Suprapubic skin (tissue), 4 donors: ENCODE measurements around the gene CALCR. TPM values are rescaled to one million over a fixed set of nuclear protein-coding genes. Genes with fewer than 3 reads are reported as not detected.
"Not testable (repeated sequence)": the region's sequence is repeated elsewhere in the genome, so short reads cannot be mapped to it uniquely, and the experiment has no call there.

ENCODE experiments used
- DNase-seq, 2 donors: peaks; one replicate each; pipeline ENCODE4 v3.0.0-alpha.2; 2019; ENCODE audit warnings: low spot score in 2 of 2
- H3K27ac ChIP-seq: fragments of 200-600 bp; sonication (generic); one replicate; pipeline ENCODE4 v1.5.1; 2019
- H3K27me3 ChIP-seq: fragments of 200-600 bp; sonication (generic); one replicate; pipeline ENCODE4 v1.5.1; 2019
- H3K36me3 ChIP-seq: fragments of 200-600 bp; sonication (generic); one replicate; pipeline ENCODE4 v1.5.1; 2019
- H3K4me1 ChIP-seq: fragments of 200-600 bp; sonication (generic); one replicate; pipeline ENCODE4 v1.5.1; 2019
- H3K4me3 ChIP-seq: fragments of 200-600 bp; sonication (generic); one replicate; pipeline ENCODE4 v1.5.1; 2019; ENCODE audit warnings: mild to moderate bottlenecking
- H3K9me3 ChIP-seq: fragments of 200-600 bp; sonication (generic); one replicate; pipeline ENCODE4 v1.5.1; 2019
- EP300 ChIP-seq: sonication (generic); formaldehyde crosslinking; IDR thresholded peaks from one replicate; pipeline ENCODE4 v1.6.1; 2017; ENCODE audit warnings: antibody characterized with exemption
- POLR2A ChIP-seq, 2 donors: fragments of 450-650 bp; IDR thresholded peaks; one replicate each; pipeline ENCODE4 v1.6.1; 2017; ENCODE audit warnings: antibody characterized with exemption in 2 of 2, mild to moderate bottlenecking in 2 of 2, moderate library complexity in 2 of 2
- POLR2AphosphoS5 ChIP-seq, 3 donors: sonication (generic); formaldehyde crosslinking; IDR thresholded peaks; one replicate each; pipeline ENCODE4 v1.6.1; 2017; ENCODE audit warnings: antibody characterized with exemption in 3 of 3
- WGBS: methylation state at CpG from one replicate; pipeline ENCODE4 v1.1.5; 2018; 5-methylcytosine and 5-hydroxymethylcytosine counted together
- total RNA-seq, 4 donors: library from RNA; depleted of rRNA; stranded (reverse); fragments of >200 nt; gene quantifications; one replicate each; pipeline ENCODE4 v1.1.0, GENCODE V29; 2016
- TF ChIP-seq, protein P1 (sequence below), 2 donors: fragments of 200-600 bp in 1 of 2; fragments of 450-650 bp in 1 of 2; sonication (generic) in 1 of 2; IDR thresholded peaks; one replicate each; pipeline ENCODE4 v1.5.1; 2016 to 2019; ENCODE audit warnings: antibody characterized with exemption in 2 of 2, mild to moderate bottlenecking in 1 of 2, moderate library complexity in 1 of 2

CALCR gene
- total RNA-seq, 4 donors from 2014 or later, result not detected

DNA sequence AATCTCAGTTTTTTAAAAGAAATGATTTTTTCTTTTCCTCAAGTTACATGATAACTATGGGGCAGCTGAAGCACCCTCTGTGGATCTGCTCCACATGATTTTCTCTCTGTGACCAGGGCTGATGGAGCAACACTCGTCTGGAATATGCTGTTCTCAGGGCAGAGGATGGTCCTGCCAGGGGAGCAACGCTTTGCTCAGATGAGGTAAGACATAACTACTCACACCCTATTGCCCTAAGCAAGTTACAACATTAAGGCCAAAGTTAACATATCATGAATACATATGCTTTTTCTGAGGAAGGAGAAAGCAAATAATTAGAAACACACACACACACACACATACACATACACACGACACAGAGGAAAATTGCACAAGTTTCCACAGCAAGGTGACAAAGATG, 71.4 kb downstream of the CALCR start:
- Histone ChIP-seq H3K27ac (no peak overlapping the region), H3K4me3 (no peak overlapping the region), H3K4me1 (no peaks in the 10 kb centered on the region), H3K36me3 (no peaks in the 10 kb centered on the region), H3K9me3 (no peaks in the 10 kb centered on the region), H3K27me3 (no peaks in the 10 kb centered on the region)
- no peak for TF ChIP-seq POLR2AphosphoS5 (IDR thresholded peaks at IDR 0.05)
- no peak for TF ChIP-seq EP300
- no peak for TF ChIP-seq POLR2A (IDR thresholded peaks at IDR 0.05)
- TF ChIP-seq, protein P1, sequence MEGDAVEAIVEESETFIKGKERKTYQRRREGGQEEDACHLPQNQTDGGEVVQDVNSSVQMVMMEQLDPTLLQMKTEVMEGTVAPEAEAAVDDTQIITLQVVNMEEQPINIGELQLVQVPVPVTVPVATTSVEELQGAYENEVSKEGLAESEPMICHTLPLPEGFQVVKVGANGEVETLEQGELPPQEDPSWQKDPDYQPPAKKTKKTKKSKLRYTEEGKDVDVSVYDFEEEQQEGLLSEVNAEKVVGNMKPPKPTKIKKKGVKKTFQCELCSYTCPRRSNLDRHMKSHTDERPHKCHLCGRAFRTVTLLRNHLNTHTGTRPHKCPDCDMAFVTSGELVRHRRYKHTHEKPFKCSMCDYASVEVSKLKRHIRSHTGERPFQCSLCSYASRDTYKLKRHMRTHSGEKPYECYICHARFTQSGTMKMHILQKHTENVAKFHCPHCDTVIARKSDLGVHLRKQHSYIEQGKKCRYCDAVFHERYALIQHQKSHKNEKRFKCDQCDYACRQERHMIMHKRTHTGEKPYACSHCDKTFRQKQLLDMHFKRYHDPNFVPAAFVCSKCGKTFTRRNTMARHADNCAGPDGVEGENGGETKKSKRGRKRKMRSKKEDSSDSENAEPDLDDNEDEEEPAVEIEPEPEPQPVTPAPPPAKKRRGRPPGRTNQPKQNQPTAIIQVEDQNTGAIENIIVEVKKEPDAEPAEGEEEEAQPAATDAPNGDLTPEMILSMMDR (IDR thresholded peaks at IDR 0.05), result no peak
- no peak for DNase-seq
- WGBS, result 51% methylated on average over 3 of the region's 3 CpGs

DNA sequence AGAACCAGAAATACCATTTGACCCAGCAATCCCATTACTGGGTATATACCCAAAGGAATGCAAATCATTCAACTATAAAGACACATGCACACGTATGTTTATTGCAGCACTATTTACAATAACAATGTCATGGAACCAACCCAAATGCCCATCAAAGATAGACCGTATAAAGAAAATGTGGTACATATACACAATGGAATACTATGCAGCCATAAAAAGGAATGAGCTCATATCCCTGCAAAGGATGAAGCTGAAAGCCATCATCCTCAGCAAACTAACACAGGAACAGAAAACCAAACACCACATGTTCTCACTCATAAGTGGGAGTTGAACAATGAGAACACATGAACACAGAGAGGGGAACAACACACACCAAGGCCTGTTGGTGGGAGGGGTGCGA, 82.7 kb downstream of the CALCR start:
- DNase-seq, H3K4me1 ChIP-seq, H3K27ac ChIP-seq, H3K36me3 ChIP-seq, H3K27me3 ChIP-seq, H3K4me3 ChIP-seq, H3K9me3 ChIP-seq: not testable (repeated sequence)
- 89% methylated on average over 3 of the region's 3 CpGs for WGBS

DNA sequence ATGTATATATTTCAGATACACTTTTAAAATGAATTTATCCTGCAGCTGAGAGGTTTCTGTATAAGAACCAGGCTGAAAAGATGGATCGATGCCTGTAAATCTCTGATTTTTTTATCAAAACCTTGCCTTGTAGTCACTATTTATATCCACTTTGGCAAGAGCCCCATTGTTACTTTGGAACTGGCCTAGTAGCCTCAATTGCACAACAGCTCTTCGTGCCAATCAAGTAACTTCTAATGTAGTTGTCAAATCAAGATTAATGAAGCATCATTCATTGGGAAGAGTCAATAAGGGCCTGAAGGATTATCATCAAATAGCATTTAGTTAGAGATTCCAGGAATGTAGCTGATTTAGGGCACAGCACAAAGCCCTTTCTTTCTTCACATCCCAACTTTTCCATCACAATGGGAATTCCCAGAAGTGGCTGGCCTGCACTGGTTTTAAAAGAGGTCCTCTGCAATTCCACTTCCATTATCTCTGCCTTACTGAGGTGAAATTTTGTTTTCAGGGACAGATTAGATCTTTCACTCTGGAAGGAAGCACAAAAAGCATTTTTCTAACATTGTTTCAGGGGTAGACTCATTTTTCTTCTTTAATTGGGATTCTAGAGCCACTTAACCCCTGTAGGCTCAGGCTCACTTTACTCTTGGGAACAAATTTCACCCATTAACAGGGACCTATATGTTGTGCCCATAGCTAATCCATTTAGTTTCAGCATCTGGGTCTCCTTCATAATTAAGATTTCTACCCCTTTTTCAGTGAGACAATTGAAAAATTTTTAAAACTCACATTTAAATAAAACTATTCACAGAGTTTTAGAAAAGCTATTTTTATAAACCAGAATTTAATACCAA, 97.8 kb downstream of the CALCR start:
- 51% methylated on average over 2 of the region's 2 CpGs for WGBS

DNA sequence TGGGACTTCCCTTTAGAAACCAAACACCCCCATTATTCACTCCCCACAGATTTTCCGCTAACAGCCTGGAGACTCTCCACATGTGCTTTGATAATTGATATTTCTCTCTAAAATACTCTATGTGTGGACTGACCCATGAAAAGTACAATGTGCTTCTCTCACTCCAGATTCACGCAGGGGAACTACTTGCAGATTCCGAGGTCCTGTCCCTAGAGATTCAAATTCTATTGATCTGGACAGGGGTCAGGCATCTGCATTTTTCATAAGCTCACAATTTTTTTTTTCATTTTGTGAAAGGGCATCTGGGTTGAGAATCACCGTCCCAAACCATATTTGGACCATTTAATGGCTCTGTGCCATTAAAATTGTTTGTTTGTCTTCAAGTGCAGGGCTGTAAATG, 98.7 kb downstream of the CALCR start:
- no peaks in the 10 kb centered on the region for H3K27me3 ChIP-seq
- no peaks in the 10 kb centered on the region for H3K4me1 ChIP-seq
- no peaks in the 10 kb centered on the region for H3K36me3 ChIP-seq
- no peak overlapping the region for H3K4me3 ChIP-seq
- no peaks in the 10 kb centered on the region for H3K9me3 ChIP-seq
- H3K27ac ChIP-seq, result no peak overlapping the region
- WGBS, result 73% methylated on average over 4 of the region's 4 CpGs
- DNase-seq, result no peak
- no peak for TF ChIP-seq EP300
- no peak for TF ChIP-seq POLR2AphosphoS5 (IDR thresholded peaks at IDR 0.05)
- TF ChIP-seq, protein P1 (IDR thresholded peaks at IDR 0.05), result no peak
- TF ChIP-seq POLR2A (IDR thresholded peaks at IDR 0.05), result no peak

More for the DNA sequence above, 97.8 kb downstream of the CALCR start:
- DNase-seq, result no peak
- no peak overlapping the region for H3K27ac ChIP-seq
- H3K9me3 ChIP-seq, result no peaks in the 10 kb centered on the region
- no peak overlapping the region for H3K4me3 ChIP-seq
- TF ChIP-seq, protein P1 (IDR thresholded peaks at IDR 0.05), result no peak
- TF ChIP-seq EP300, result no peak
- TF ChIP-seq POLR2A (IDR thresholded peaks at IDR 0.05), result no peak
- no peak for TF ChIP-seq POLR2AphosphoS5 (IDR thresholded peaks at IDR 0.05)
- no peaks in the 10 kb centered on the region for H3K27me3 ChIP-seq
- H3K4me1 ChIP-seq, result no peaks in the 10 kb centered on the region
- no peaks in the 10 kb centered on the region for H3K36me3 ChIP-seq

DNA sequence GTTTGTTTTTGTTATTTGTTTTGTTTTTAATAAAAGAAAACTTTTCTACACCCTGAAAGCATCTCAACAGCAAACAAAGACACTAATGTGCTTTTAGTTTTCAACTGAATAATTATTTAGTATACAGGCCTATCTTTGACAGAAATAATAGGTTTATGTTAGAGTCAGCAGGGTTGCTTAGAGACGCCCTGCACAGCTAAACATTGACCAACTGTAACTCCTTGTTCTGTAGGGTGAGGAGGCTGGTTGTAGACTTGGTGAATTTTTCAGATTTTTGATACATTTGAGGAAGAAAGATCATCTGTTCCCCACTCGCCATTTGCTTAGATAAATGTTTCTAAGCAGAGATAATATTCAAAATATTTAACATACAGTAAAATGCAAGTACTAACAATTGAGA, 103.1 kb downstream of the CALCR start:
- no peak overlapping the region for H3K4me3 ChIP-seq
- H3K27me3 ChIP-seq, result no peaks in the 10 kb centered on the region
- 77% methylated on average over 2 of the region's 2 CpGs for WGBS
- H3K9me3 ChIP-seq, result no peaks in the 10 kb centered on the region
- no peak overlapping the region for H3K27ac ChIP-seq
- H3K36me3 ChIP-seq, result no peaks in the 10 kb centered on the region
- no peak for DNase-seq
- TF ChIP-seq, protein P1 (IDR thresholded peaks at IDR 0.05), result no peak
- TF ChIP-seq POLR2AphosphoS5 (IDR thresholded peaks at IDR 0.05), result no peak
- no peak for TF ChIP-seq EP300
- no peak for TF ChIP-seq POLR2A (IDR thresholded peaks at IDR 0.05)
- H3K4me1 ChIP-seq, result no peaks in the 10 kb centered on the region
